ENCODE measurements around the gene TXNDC5. TPM values are rescaled to one million over a fixed set of nuclear protein-coding genes. Genes with fewer than 3 reads are reported as not detected.

Gene TXNDC5
- total and polyA plus RNA-seq, 2 donors (not counting 3 experiments of a cell fraction or from before 2014, with no cell fraction given), result 1,665 to 2,629 TPM

DNA sequence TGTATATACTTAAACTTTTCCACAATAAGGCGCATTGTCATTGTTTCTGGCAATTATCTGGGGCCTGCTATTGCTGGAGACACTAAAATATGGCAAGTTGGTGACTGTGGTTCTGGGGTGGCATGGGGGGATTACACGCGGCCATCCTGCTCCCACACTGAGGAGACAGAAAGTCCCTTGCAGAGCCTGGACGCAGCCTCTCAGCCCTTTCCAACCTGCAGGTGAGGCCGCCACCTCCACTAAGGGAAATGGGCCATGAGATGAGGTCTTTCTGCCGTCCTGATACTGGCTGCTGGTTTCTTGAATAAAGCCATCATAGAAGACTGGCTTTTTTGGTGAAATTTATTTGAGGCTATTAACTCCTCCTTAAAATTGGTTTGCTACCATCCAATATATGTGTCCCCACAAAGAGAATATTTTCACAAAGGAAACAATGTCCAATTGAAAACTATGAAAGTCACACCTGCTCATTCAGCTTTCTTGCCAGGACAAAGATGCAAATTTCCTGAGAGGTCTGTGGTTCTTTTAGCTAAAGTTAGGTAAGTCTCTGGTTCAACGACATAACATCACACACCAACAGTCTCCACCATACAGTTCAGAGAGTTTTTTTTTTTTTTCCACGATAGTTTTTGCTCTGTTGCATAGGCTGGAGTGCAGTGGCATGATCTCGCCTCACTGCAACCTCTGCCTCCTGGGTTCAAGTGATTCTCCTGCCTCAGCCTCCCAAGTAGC is 13.0 kb downstream of the TXNDC5 start:
- peaks cover 85 to 88% of the 10 kb centered on the region in 2 experiments for H3K36me3 ChIP-seq (ENCODE audit: control insufficient read depth in 2 of 2, extremely low read depth in 1 of 2, insufficient read depth in 2 of 2, low read length in 2 of 2)
- POLR2A ChIA-PET, result no interaction called here

GRCh38 chr6:7896465-7896987 is 14.1 kb downstream of the TXNDC5 start:
- no peaks in the 10 kb centered on the region for H3K9me1 ChIP-seq (replicated peaks; ENCODE audit: control insufficient read depth, extremely low read depth, insufficient read depth, low read length)
- CTCF ChIA-PET, result interaction anchor here (0.8 to 9.0 kb wide), 7 partner anchors 9 to 322 kb away, joined by 3 to 78 read pairs (median 7); no protein-coding TSS in a partner anchor
- H3K27me3 ChIP-seq (ENCODE audit: control insufficient read depth in 2 of 2, insufficient read depth in 2 of 2, low read length in 2 of 2), result no peaks in the 10 kb centered on the region
- dilution Hi-C loops (cut with MboI; ENCODE audit: extremely low pct_ligation_motif_present, low sequenced_read_pairs) (loop anchor here (25.0 kb wide), 1 partner anchor 116 kb away; no protein-coding TSS in a partner anchor), intact Hi-C loops (cut with micrococcal nuclease) (loop anchor here (1.0 kb wide), 1 partner anchor 79 kb away; no protein-coding TSS in a partner anchor)
- H3K4me2 ChIP-seq (ENCODE audit: insufficient read depth, low read length), result no peak overlapping the region
- no peak overlapping the region for H3K4me3 ChIP-seq (replicated peaks in 1 of 3; ENCODE audit: insufficient read depth in 1 of 3, low read depth in 1 of 3, low read length in 3 of 3)
- DNase-seq (ENCODE audit: low read depth, low spot score) (no peak), FAIRE-seq (no peak)
- POLR2A ChIA-PET, result interaction anchor here (1.0 kb wide), 1 partner anchor 96 kb away, joined by 6 read pairs; no protein-coding TSS in a partner anchor
- BruUV-seq (replicated peaks), result no TSS peak
- peaks cover 4% of the 10 kb centered on the region for H4K20me1 ChIP-seq (replicated peaks; ENCODE audit: control insufficient read depth, extremely low read depth, insufficient read depth, low read length)
- peaks cover 82 to 86% of the 10 kb centered on the region in 2 experiments for H3K36me3 ChIP-seq (ENCODE audit: control insufficient read depth in 2 of 2, extremely low read depth in 1 of 2, insufficient read depth in 2 of 2, low read length in 2 of 2)
- no peaks in the 10 kb centered on the region for H3K9me3 ChIP-seq (replicated peaks; ENCODE audit: control insufficient read depth, insufficient read depth, low read length)
- H3K9ac ChIP-seq (replicated peaks; ENCODE audit: extremely low read depth, insufficient read depth, low read length), result peak overlapping the region; percentile 17
- peak overlapping the region; percentile 58 for H3K27ac ChIP-seq (ENCODE audit: insufficient read depth, low read depth, low read length)
- peaks cover 73% of the 10 kb centered on the region for H3K4me1 ChIP-seq (ENCODE audit: control insufficient read depth, extremely low read depth, insufficient read depth, low read length)
- TF ChIP-seq JUN (IDR thresholded peaks at IDR 0.05; ENCODE audit: borderline replicate concordance, insufficient read depth, insufficient read length, low read depth), result no peak
- TF ChIP-seq GATA2 (IDR thresholded peaks at IDR 0.05; ENCODE audit: insufficient read depth, insufficient read length, low read depth, low read length), result no peak
- TF ChIP-seq MAX (IDR thresholded peaks at IDR 0.05; ENCODE audit: insufficient read depth, insufficient read length), result no peak
- H3K79me2 ChIP-seq (ENCODE audit: control insufficient read depth, insufficient read depth, low read length), result peaks cover 91% of the 10 kb centered on the region
- no peak overlapping the region for H2AFZ ChIP-seq (ENCODE audit: low read depth, low read length)

More for the DNA sequence above, 13.0 kb downstream of the TXNDC5 start:
- no peak for TF ChIP-seq POLR2A (IDR thresholded peaks at IDR 0.05; ENCODE audit: low read depth, low read length)
- TF ChIP-seq POLR2AphosphoS5 (IDR thresholded peaks at IDR 0.05; ENCODE audit: insufficient read depth, low read depth, low read length), result peak; percentile 36
- BruUV-seq (replicated peaks), result TSS peak; percentile 0
- Histone ChIP-seq H3K27ac (ENCODE audit: insufficient read depth, low read depth, low read length) (peak overlapping the region; percentile 53), H3K4me1 (ENCODE audit: control insufficient read depth, extremely low read depth, insufficient read depth, low read length) (peaks cover 82% of the 10 kb centered on the region), H3K79me2 (ENCODE audit: control insufficient read depth, insufficient read depth, low read length) (peaks cover 93% of the 10 kb centered on the region), H2AFZ (ENCODE audit: low read depth, low read length) (no peak overlapping the region), H3K9ac (replicated peaks; ENCODE audit: extremely low read depth, insufficient read depth, low read length) (peak overlapping the region; percentile 2), H3K9me1 (replicated peaks; ENCODE audit: control insufficient read depth, extremely low read depth, insufficient read depth, low read length) (no peaks in the 10 kb centered on the region), H3K4me3 (replicated peaks in 1 of 3; ENCODE audit: insufficient read depth in 1 of 3, low read depth in 1 of 3, low read length in 3 of 3) (no peak overlapping the region), H3K4me2 (ENCODE audit: insufficient read depth, low read length) (no peak overlapping the region), H3K27me3 (ENCODE audit: control insufficient read depth in 2 of 2, insufficient read depth in 2 of 2, low read length in 2 of 2) (no peaks in the 10 kb centered on the region), H4K20me1 (replicated peaks; ENCODE audit: control insufficient read depth, extremely low read depth, insufficient read depth, low read length) (peaks cover 3% of the 10 kb centered on the region), H3K9me3 (replicated peaks; ENCODE audit: control insufficient read depth, insufficient read depth, low read length) (no peaks in the 10 kb centered on the region)
- FAIRE-seq (no peak), DNase-seq (ENCODE audit: low read depth, low spot score) (no peak)
- dilution Hi-C loops (cut with MboI; ENCODE audit: extremely low pct_ligation_motif_present, low sequenced_read_pairs) (loop anchor here (25.0 kb wide), 1 partner anchor 115 kb away; no protein-coding TSS in a partner anchor), intact Hi-C loops (cut with micrococcal nuclease) (no loop called here)
- CTCF ChIA-PET, result interaction anchor here (1.3 to 9.0 kb wide), 5 partner anchors 95 to 175 kb away, joined by 3 to 78 read pairs (median 17); no protein-coding TSS in a partner anchor

Measured in endothelial cell of umbilical vein (primary cell).